NCI-H2081 treated with DMSO at 0.1 percent for 48 hours (cell line): ENCODE measurements around the gene KCNIP1.

Experiments
- DNase-seq: peaks from one replicate; lab custom pipeline; 2025; lab: John Stamatoyannopoulos, UW

The KCNIP1 gene

DNA sequence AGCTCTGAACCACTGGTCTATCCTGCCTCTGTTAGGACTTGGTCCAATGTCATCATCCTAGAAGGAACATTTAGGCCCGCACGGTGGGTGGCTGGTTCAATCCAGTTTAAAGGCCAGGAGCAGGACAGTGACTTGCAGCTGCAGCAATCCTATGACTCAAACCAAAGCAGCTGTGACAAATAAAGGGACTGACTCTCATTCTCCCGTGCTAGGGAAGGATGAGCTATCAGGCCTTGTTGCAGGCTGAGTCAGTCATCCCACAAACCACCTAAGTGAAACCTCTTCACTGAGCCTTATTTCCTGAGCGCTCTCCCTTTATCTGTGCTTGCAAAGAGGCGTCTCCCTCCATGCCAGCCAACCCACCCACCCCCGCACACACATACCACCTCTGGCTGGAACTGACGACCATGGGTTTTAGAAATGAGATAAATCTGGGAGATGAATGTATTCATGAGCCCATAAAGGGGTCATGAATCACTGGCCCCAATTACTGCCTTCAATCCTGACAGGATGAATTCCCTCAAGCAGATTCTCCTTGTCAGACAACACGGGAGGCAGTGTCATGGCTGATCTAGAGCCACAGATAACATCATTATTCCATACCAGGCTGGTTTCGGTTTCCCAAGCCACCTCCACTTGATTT lies 93.4 kb downstream of the KCNIP1 start:
- no peak for DNase-seq

DNA sequence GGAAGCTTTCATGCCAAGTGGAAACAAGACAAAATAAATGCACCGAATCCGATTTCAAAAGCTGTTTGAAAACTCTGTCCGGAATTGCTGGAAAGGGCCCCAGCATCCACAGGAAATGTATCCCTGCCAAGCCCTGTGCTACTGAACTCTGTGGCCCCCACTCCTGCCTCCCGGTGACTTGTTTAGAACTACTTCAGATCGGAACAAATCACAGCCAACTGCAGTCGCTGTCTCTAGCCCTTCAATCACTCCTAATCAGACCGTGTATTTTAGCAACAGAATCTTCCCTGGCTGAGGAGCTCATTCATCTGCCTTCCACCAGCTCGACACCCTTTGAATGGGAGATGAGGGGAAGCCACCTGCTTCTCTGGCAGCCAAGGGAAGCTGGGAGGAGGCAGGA lies 94.1 kb downstream of the KCNIP1 start:
- DNase-seq: no peak

DNA sequence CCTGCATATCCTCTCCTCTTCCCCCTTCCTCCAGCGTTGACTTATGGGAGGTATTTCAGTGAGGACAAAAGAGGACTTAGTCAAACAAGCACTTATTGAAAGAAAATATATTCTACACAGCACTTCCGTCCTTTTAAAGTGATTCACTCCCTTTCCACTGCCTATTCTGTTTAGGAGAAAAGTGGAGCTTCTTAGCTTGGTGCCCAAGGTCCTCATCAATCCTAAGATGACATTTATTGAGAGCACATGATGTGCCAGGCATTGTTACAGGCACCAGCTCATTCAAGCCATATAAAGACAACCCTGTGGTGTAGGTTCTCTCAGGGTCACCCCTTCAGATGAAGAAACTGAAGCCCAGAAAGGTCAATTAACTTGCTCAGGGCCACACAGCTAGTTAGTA lies 95.9 kb downstream of the KCNIP1 start:
- DNase-seq: no peak

DNA sequence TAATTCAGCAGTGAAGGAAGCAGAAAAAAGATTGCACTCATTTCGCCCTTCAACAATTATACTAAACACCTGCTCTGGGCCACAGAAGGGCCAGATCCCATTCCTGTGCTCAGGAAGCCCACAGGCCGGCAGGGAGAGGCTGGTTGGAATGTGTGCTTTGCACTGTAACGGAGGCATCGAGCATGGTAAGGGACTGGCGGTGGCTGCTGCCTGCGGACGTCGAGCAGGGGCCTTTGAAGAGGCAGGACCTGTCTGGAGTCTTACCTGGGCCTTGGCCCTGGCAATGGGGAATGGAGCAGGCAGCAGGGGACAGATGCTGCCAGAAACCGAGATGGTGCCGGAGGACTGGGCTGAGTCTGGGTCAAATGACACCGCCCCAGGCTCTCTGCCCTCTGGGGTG lies 97.8 kb downstream of the KCNIP1 start:
- no peak for DNase-seq

DNA sequence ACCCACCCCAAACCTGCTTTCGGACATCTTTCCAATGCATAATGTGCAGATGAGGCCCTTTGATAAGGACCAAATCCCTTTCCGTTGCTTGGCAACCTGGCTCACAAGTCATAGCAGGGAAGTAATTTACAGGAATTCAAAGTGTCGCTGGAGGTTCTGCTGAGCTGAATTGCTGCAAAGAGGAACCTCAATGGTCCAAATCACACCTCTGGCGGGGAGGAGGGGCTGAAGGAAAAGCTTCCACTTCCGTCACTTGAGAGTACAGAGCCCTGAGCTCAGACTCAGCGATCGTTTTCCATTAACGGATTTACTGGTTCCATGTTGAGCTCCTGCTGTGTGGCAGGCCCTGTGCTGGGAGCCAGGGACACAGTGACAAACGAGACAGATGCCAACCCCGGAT lies 99.3 kb downstream of the KCNIP1 start:
- DNase-seq: no peak

DNA sequence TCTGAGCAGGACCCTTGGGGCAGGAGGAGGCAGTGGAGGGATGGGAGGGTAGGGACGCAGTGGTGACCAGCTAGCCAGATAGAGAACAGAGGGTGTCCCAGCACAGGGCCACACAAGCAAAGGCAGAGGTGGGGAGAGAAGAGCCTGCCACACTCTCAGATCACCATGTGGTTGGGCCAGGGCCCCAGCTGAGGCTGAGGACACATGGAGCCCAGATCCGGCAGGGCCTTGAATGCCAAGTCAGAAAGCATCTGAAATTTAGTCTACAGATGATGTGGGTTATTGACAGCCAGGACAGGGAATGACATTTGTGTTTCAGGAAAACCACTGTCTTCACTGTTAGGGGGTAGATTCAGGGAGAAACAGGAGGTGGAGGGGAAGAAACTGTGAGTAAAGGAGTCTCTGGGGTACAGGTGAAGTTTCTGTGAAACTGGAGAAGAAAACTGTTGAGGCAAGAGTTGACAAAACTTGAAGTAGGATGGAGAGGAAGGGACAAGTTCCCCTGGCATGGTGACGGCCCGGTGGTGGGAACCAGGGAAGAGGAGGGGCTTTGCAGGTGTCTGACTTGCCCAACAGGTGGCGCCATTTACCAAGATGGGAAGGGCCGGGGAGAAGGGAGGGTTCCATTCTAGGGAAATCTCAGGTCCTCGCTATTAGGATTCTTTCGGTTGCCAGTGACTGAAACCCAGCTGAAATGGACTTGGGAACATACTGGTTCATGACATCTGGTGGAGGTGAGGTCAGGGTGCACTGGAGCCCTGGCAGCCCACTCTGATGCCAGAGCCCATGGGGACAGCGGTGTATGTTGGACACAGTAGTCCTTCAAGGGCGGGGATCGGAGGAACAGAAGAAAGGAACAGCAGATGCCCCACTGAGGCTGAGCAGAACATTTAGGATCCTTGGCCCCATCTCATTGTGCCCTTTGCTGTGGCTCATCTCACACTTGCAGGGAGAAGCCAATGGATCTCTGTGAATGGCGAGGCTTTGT lies 100.1 kb downstream of the KCNIP1 start:
- no peak for DNase-seq

DNA sequence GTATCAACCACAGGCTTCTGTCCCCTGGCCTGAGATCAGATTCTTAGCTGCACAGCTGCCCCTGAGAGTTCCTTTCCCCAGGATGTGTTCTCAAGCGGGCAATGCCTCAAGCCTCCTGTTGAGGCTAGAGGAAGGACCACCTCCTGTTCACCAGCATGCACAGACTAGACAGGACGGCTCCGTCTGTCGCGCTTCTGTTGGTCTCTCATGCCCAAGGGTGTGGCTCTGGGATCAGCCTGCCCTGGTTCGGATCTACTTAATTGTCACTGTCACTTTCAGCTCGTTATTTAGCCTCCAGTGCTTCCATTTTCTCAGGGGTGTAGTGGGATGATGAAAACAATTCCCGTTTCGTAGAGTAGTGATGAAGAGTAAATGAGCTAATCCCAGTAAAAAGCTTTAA lies 103.1 kb downstream of the KCNIP1 start:
- DNase-seq: no peak

DNA sequence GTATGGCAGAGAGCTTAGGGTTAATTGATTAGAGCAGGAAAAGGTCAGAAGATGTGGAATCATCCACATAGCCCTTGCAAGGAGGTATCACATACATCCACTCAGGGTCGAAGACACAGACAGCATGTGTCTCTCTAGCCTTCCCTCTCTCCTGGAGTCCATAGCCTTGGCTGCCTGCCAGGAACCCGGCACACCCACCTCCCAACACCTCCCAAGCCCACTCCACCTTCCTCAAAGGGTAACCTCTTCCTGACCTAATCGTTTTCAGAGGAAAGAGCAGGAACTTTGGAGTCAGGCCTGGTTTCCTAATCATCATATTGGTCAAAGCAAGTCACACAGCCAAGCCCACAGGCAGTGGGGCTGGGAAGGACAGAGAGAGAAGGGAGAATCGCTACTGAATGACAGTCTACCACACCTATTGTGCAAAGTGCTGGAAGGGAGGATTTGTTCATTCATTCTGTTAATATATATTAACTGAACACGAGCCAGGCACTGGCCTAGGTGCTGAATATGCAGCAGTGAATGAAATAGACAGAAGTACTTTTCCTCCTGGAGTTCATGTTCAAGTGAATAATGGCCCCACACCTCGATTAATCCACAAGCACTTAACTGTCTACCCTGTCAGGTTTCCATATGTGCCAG lies 107.8 kb downstream of the KCNIP1 start:
- no peak for DNase-seq

DNA sequence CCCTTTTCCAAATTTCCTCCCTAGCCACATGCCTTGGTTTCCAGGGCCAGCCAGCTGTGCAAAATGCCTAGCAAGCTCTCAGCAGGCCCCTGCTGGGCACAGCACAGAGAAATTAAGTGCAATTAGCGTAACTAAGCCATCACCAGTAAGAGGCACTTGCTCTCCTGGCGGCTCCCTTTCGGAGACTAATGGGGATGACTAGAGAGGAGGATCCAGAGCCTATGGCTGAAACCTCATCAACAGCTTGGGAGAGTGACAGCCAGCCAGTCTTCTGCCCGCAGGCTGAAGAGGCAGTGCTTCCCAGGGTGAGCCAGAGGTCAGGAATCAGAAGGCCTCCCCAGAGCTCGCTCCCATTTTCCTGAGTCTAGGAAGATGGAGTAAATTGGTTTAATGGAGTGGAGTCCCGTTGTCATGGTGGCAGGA lies 108.4 kb downstream of the KCNIP1 start:
- DNase-seq: no peak

DNA sequence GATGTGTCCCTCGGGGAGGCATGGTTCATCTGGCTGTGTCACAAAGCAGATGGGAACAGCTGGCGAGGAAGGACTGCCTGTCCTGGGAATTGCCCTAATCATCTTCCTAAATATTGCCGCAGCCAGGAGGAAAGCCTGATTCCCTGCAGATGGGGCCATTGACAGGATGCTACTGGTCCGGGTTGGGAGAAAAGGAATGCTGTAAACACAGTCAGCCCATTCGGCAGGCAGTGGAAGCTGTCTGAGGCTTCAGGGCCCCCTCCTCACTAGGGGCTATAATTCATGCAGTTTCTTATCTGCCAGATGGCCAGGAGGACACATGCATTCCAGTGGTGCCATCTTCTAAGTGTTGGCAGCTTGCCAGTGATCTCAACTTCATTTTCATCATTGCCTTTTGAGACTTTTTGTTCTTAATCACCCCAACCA lies 110.3 kb downstream of the KCNIP1 start:
- no peak for DNase-seq

DNA sequence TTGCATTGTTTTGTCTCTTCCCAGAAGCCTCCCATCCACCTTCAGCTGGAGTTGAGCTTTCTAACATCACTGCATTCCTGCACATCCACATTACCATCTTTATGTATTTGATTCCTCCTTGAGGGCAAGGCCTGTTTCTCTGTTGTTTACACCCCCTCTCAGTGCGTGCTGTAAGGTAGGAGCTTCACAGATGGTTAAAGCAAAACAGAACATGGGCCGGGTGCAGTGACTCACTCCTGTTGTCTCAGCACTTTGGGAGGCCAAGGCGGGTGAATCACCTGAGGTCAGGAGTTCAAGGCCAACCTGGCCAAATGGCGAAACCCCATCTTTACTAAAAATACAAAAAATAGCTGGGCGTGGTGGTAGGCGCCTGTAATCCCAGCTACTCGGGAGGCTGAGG lies 110.9 kb downstream of the KCNIP1 start:
- DNase-seq: no peak

DNA sequence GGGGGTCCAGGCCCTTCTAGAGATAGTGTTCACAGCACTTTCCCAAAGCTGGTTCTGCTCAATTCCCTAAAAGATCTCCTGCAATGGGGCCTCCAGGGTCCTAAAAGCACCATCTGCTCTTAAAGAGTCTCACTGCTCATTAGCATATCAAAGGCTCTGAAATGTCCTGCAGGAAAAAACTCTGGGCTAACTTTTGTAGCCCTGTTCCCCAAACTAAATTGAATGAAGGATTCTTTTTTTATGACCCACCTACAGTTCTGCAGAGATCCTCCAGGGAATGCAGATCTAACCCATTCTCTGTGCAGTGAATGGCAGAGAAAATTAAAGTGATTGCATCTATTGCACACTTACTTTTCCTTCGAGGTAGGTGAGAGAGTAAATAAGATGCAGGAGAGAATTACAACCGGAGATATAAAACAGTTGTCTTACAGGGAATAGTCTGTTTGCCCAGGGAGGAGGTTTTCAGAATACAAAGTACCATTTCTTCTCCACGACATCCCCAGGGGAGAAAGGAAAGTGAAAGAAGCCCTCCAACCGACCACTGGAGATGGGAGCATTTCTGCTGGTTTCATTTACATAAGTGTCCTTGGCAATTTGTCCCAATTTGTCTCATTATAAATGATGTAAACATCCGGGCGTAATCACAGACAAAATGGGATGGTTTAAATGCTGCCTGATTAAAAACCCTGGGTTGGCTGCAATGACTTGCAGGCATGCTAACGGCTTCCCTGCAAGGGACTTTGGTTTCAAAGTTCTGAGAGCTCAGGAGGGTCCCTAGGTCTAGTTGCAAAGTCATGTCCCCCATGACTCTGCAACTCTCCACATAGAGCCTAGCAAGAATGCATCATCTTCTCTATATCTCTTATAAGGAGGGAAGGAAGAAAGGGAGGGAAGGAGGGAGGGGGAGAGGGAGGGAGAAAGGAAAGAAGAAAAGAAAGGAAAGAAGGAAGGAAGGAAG lies 114.0 kb downstream of the KCNIP1 start:
- no peak for DNase-seq

DNA sequence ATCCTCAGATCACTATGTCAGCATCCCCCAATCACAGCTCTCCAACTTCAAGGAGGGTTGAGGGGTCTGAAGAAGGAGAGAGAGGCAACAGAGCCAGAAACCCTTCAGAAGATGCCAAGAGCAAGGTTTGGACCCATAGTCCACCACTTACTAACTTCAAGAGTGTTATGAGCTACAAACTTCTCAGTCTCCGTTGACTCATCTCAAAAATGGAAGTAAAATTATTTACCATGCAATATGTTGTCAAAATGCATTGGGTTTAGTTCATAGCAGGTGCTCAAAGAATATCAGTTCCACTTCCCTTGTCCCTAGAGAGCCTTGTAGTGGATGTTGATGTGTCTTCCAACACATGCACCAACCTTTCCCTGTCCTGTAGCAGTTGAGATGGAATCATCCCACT lies 116.0 kb downstream of the KCNIP1 start:
- DNase-seq: no peak

DNA sequence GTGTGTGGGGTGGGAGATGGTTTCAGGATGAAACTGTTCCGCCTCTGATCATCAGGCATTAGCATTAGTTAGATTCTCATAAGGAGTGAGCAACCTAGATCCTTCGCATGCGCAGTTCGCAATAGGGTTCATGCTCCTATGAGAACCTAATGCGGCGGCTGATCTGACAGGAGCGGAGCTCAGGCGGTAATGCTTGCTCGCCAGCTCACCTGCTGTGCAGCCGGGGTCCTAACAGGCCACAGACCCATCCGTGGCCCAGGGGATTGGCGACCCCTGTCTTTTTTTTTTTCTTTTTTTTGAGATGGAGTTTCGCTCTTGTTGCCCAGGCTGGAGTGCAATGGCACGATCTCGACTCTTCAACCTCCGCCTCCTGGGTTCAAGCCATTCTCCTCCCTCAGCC lies 119.1 kb downstream of the KCNIP1 start:
- no peak for DNase-seq

DNA sequence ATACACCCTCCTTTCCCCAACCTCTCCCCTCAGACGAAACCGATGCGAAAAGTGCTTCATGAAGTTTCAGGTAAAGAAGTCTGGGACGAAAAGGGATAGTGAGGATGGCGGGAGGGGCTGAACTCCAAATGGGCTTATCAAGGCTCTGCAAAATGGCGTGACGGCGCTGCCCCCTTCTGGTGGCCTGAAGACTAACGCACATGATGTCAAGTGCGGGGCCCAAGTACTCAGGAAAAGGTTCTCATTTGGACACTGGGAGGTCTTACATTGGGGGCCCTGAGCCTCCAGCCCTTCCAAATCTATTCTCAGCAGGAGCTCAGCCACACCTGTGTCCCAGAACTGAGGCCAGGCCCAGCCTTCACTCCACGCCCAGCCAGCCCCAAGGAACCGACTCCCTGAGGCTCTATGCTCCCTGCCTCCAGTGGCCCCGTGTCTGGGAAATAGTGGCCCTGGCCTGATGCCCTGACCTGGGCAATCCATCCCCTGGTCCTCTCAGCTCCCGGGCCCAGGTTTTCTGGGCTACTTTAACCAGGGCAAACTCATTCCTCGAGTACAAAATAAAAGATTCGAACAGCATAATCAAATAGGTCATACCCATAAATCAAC lies 119.9 kb downstream of the KCNIP1 start:
- DNase-seq: no peak

DNA sequence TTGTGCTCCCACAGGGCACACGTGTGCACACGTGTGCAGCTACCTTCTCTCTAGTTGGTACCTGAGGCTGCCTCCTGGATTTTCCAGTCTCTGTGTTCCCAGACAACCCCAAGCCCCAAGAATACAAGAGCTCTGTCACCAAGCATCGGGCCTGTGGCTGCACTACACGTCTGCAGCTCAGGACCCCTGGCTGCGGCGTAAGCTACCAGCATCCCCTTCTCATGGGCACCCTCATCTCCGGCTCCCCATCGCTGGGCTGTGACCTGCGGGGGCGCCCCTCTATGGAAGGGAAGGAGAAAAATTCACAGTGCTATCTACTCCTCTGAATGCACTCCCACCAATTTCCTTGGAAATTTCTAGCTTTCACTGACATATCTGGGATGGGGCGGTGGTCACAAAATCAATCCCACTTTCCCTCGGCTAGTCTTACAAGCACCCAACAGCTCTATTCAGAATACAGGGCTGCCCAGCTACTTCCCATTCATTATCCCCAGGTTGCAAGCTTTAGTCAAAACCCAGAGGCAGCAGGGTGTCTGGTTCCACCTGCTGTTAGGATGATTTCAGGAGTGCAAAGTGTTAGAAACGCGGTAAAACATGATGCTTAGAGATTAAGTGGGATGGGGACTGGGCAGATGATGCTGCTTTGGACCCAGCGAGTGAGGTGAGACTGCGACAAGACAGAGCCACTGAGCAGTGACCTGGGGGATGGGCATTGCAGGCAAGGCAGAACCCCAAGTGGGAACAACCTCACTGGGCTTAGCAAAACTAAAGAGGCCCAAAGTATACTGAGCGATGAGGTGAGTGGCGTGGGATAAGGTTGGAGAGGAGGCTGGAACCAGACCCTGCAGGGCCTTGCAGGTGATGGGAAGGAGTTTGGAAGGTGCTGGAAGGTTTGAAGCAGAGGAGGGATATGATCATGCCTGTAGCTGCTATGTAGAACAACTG lies 121.7 kb downstream of the KCNIP1 start:
- DNase-seq: no peak

DNA sequence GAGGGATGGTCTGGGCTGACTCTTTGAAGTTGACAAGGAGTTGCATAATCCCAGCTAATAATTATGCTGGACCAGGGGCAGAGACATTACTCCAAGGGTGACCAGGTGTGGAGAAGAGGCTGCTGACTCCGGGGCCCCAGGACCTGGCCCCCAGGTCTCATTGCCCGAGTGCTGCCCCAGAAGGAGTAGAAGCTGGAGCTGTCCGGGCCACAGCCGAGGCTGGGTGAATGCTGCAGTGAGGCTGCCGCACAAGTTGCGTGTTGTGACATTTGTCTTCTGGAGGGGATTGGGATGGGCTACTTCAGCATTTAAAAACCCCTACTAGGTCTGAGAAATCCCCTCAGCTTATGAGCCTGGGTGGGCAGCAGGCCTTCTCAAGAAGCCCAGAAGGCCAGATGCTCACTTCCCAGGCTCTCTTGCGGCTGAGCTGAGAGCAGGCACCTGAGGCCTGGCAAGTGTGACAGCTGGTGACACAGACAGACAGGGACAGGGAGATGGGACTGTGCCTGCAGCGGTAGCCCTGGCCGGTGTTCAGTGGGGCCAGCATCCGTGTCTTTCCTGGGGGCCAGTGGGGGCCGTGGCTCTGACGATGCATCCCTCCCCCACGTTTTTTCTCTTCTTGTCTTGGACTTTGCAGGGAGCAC lies 122.8 kb downstream of the KCNIP1 start:
- no peak for DNase-seq

DNA sequence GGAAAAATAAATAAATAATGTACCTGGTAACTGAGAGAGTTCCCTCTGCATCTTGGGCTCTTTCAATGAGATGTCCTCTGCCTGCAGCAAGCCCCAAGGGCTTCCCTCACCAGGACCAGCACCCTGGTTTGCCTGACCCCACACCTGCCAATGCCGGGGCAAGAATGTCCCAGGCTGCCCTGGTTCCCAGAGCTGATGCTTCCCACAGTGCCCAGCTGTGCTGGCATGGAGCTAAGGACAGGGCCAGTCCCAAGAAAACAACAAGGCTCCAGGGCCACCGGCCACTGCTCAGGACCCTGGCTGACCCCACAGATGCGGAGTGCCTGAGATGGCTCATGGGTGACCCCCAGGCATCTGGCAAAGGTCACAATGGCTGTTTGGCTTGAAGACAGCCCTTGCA lies 123.5 kb downstream of the KCNIP1 start:
- DNase-seq: no peak

DNA sequence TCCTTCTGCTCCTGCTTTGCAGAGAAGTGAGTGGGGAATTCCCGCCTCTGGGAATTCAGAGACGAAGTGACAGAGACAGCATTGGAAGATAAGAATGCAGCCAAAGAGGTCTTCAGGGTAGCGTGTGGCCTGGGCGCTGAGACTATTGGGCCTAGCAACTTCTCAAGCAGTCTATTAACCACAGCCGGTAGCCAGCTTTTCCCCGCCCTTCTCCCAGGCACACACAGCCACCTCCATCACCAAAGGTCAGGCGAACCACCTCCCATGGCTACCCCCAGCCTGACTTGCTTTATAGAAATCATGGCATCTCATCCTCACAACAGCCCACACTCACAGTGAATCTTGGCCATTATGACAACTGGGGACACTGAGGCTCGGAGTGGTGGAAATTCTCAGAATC lies 124.2 kb downstream of the KCNIP1 start:
- no peak for DNase-seq
